Measurements from ENCODE around the gene MYO1G.

The MYO1G gene

DNA sequence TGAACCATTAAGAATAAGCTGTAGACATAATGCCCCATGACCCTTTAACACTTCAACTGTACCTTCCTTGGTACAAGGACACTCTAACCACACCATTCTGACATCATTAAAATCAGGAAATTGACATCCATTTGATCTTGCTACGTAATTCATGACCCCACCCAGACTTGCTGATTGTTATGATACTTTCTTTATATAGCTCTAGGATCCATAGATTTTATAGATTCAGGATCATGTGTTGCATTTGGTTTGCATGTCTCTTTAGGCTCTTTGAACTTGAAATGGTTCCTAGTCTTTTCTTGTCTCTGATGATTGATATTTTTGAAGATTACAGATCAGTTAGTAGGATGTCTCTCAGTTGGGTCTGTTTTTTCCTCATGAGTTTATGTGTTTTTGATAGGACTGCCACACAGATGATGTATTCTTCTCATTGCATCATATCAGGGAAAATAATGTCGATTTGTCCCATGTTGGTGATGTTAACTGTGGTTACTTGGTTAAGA lies 34.7 kb upstream of the MYO1G start:
- H3K9me3 ChIP-seq: no peaks in the 10 kb centered on the region
- no peaks in the 10 kb centered on the region for H3K27me3 ChIP-seq
- no peaks in the 10 kb centered on the region for H3K4me1 ChIP-seq (ENCODE audit: control insufficient read depth in 1 of 2, insufficient read depth in 1 of 2, low read depth in 1 of 2, low read length in 1 of 2)
- H3K27ac ChIP-seq: no peak overlapping the region
- no peak for TF ChIP-seq CTCF (IDR thresholded peaks at IDR 0.05)
- H3K36me3 ChIP-seq: peaks cover 5% of the 10 kb centered on the region
- no peak overlapping the region for H3K4me3 ChIP-seq (ENCODE audit: low read depth in 1 of 2, low read length in 1 of 2)

DNA sequence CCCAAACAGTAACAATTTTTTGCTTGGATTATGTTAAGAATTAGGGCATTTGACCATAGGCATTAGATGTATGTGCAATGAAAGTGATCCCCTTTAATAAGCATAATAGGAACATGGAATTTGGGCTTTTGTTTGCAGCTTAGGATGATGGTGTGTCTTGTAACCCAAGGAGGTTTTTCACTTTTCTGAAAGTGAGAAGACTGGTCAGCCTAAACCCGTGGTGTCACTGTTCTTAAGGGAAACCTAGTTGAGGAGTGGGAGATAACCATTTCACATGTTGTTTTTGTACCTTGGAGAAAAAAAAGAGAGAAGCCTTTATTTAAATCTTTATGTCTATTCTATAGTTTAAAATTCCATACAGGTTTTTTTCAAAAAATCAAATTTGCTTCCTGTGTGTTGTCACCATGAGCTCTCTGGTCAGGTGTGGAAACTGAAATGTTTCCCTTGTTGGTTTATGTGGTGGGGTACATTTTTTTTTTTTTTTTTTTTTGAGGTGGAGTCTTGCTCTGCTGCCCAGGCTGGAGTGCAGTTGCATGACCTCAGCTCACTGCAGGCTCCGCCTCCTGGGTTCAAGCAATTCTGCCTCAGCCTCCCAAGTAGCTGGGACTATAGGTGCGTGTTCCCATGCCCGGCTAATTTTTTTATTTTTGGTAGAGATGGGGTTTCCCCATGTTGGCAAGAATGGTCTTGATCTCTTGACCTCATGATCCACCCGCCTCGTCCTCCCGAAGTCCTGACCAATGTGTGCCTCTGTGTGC lies 28.9 kb upstream of the MYO1G start:
- Histone ChIP-seq H3K4me1 (ENCODE audit: control insufficient read depth in 1 of 2, insufficient read depth in 1 of 2, low read depth in 1 of 2, low read length in 1 of 2) (peaks cover 0 to 3% of the 10 kb centered on the region in 2 experiments), H3K9me3 (no peaks in the 10 kb centered on the region), H3K27me3 (no peaks in the 10 kb centered on the region), H3K36me3 (peaks cover 10% of the 10 kb centered on the region), H3K4me3 (ENCODE audit: low read depth in 1 of 2, low read length in 1 of 2) (no peak overlapping the region), H3K27ac (no peak overlapping the region)
- no peak for TF ChIP-seq CTCF (IDR thresholded peaks at IDR 0.05)

GRCh38 chr7:45007106-45007505 lies 28.3 kb upstream of the MYO1G start:
- H3K4me3 ChIP-seq (ENCODE audit: low read depth in 1 of 2, low read length in 1 of 2): no peak overlapping the region
- H3K27ac ChIP-seq: no peak overlapping the region
- peaks cover 2 to 8% of the 10 kb centered on the region in 2 experiments for H3K4me1 ChIP-seq (ENCODE audit: control insufficient read depth in 1 of 2, insufficient read depth in 1 of 2, low read depth in 1 of 2, low read length in 1 of 2)
- H3K36me3 ChIP-seq: peaks cover 8% of the 10 kb centered on the region
- H3K27me3 ChIP-seq: no peaks in the 10 kb centered on the region
- TF ChIP-seq CTCF (IDR thresholded peaks at IDR 0.05): no peak
- no peaks in the 10 kb centered on the region for H3K9me3 ChIP-seq

DNA sequence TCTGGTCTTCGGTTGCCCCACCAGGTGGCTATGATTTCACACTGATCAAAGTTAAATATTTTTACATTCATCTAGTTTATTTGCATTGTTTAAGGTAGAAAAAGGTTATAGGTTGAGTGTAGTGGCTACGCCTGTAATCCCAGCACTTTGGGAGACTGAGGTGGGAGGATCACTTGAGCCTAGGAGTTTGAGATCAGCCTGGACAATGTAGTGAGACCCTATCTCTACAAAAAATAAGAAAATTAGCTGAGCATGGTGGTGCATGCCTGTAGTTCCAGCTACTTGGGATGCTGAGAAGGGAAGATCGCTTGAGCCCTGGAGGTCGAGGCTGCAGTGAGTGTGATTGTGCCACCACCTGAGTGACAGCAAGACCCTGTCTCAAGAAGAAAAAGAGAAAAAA lies 25.0 kb upstream of the MYO1G start:
- H3K27ac ChIP-seq: no peak overlapping the region
- TF ChIP-seq CTCF (IDR thresholded peaks at IDR 0.05): no peak
- no peaks in the 10 kb centered on the region for H3K27me3 ChIP-seq
- H3K4me3 ChIP-seq (ENCODE audit: low read depth in 1 of 2, low read length in 1 of 2): no peak overlapping the region
- H3K36me3 ChIP-seq: peaks cover 8% of the 10 kb centered on the region
- H3K9me3 ChIP-seq: no peaks in the 10 kb centered on the region
- peaks cover 21 to 30% of the 10 kb centered on the region in 2 experiments for H3K4me1 ChIP-seq (ENCODE audit: control insufficient read depth in 1 of 2, insufficient read depth in 1 of 2, low read depth in 1 of 2, low read length in 1 of 2)

DNA sequence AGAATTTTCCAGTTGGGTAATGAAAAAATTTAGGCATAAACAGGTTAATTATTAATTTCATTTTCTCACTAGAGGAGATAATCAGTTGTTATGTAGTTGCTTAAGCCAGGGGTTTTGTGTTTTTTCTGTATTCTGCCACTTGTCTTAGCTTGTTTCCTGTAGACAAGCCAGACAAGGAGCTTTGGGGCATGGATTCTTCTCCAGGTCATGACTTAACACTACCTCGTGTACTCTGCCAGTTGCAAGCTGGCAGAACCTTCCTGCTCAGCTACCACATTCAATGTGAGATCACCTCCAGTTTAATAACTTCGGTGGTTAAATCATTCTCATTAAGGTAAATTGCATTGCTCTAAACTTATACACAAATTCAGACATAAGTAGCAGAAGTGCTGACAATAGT lies 23.0 kb upstream of the MYO1G start:
- Histone ChIP-seq H3K36me3 (peaks cover 4% of the 10 kb centered on the region), H3K27me3 (no peaks in the 10 kb centered on the region), H3K4me1 (ENCODE audit: control insufficient read depth in 1 of 2, insufficient read depth in 1 of 2, low read depth in 1 of 2, low read length in 1 of 2) (peaks cover 27 to 33% of the 10 kb centered on the region in 2 experiments), H3K27ac (peak overlapping the region; percentile 87), H3K9me3 (no peaks in the 10 kb centered on the region), H3K4me3 (ENCODE audit: low read depth in 1 of 2, low read length in 1 of 2) (no peak overlapping the region)
- no peak for TF ChIP-seq CTCF (IDR thresholded peaks at IDR 0.05)
